Parathyroid adenoma (tissue), 2 donors: ENCODE results near the gene FHOD3.

Experiments
- H2AFZ ChIP-seq: fragments of 300-600 bp; sonication (generic); one replicate; pipeline ENCODE4 v1.7.0; 2017; ENCODE audit warnings: antibody characterized with exemption, mild to moderate bottlenecking
- H3K27ac ChIP-seq: fragments of 300-600 bp; sonication (generic); one replicate; pipeline ENCODE4 v1.7.0; 2017
- H3K27me3 ChIP-seq: fragments of 300-600 bp; sonication (generic); one replicate; pipeline ENCODE4 v1.7.0; 2017; ENCODE audit warnings: low read length; ENCODE audit not compliant: control insufficient read depth, insufficient read depth
- H3K36me3 ChIP-seq: fragments of 300-600 bp; sonication (generic); one replicate; pipeline ENCODE4 v1.7.0; 2017; ENCODE audit warnings: low read length; ENCODE audit not compliant: control insufficient read depth, insufficient read depth
- H3K4me1 ChIP-seq: fragments of 300-600 bp; sonication (generic); one replicate; pipeline ENCODE4 v1.7.0; 2017; ENCODE audit warnings: control low read depth
- H3K4me2 ChIP-seq: fragments of 300-600 bp; sonication (generic); one replicate; pipeline ENCODE4 v1.7.0; 2017; ENCODE audit warnings: low read length
- H3K4me3 ChIP-seq: fragments of 300-600 bp; sonication (generic); one replicate; pipeline ENCODE4 v1.7.0; 2017; ENCODE audit warnings: low read depth, low read length
- H3K79me2 ChIP-seq: fragments of 300-600 bp; sonication (generic); one replicate; pipeline ENCODE4 v1.7.0; 2017; ENCODE audit warnings: control low read depth
- H3K9ac ChIP-seq: fragments of 300-600 bp; sonication (generic); one replicate; pipeline ENCODE4 v1.7.0; 2017; ENCODE audit warnings: mild to moderate bottlenecking
- H3K9me3 ChIP-seq: fragments of 300-600 bp; sonication (generic); one replicate; pipeline ENCODE4 v1.7.0; 2017; ENCODE audit warnings: low read length; ENCODE audit not compliant: control insufficient read depth
- CTCF ChIP-seq: fragments of 300-600 bp; sonication (generic); IDR thresholded peaks from one replicate; pipeline ENCODE4 v1.7.0; 2017; ENCODE audit warnings: antibody characterized with exemption, mild to moderate bottlenecking
- donor health status: primary hyperparathyroidism.

Gene FHOD3

GRCh38 chr18:36485772-36486171 lies 188.3 kb downstream of the FHOD3 start:
- Histone ChIP-seq H3K9ac (no peak overlapping the region), H3K4me1 (no peaks in the 10 kb centered on the region), H3K9me3 (no peaks in the 10 kb centered on the region), H3K27me3 (no peaks in the 10 kb centered on the region), H3K79me2 (no peaks in the 10 kb centered on the region), H3K4me3 (no peak overlapping the region), H3K36me3 (no peaks in the 10 kb centered on the region), H3K27ac (no peak overlapping the region), H3K4me2 (no peak overlapping the region), H2AFZ (no peak overlapping the region)
- TF ChIP-seq CTCF = no peak

- no peak for TF ChIP-seq CTCF
- H3K9ac ChIP-seq = no peak overlapping the region
- no peaks in the 10 kb centered on the region for H3K79me2 ChIP-seq
- no peaks in the 10 kb centered on the region for H3K36me3 ChIP-seq
- no peak overlapping the region for H3K4me3 ChIP-seq
- no peak overlapping the region for H3K27ac ChIP-seq
- no peaks in the 10 kb centered on the region for H3K9me3 ChIP-seq
- H3K4me1 ChIP-seq = no peaks in the 10 kb centered on the region
- H3K4me2 ChIP-seq = no peak overlapping the region
- H3K27me3 ChIP-seq = no peaks in the 10 kb centered on the region
- H2AFZ ChIP-seq = no peak overlapping the region
Observed at GRCh38 chr18:36488131-36488530, 190.6 kb downstream of the FHOD3 start.

GRCh38 chr18:36490897-36491296 lies 193.4 kb downstream of the FHOD3 start:
- H2AFZ ChIP-seq = no peak overlapping the region
- TF ChIP-seq CTCF = no peak
- H3K27me3 ChIP-seq = no peaks in the 10 kb centered on the region

GRCh38 chr18:36492604-36493329 lies 195.3 kb downstream of the FHOD3 start:
- Histone ChIP-seq H3K27me3 (no peaks in the 10 kb centered on the region), H3K4me1 (no peaks in the 10 kb centered on the region), H3K36me3 (no peaks in the 10 kb centered on the region), H3K9ac (no peak overlapping the region), H3K9me3 (no peaks in the 10 kb centered on the region), H2AFZ (peak overlapping the region; percentile 57), H3K79me2 (no peaks in the 10 kb centered on the region), H3K27ac (no peak overlapping the region), H3K4me2 (no peak overlapping the region), H3K4me3 (no peak overlapping the region)
- TF ChIP-seq CTCF = no peak

More at GRCh38 chr18:36490897-36491296, 193.4 kb downstream of the FHOD3 start:
- Histone ChIP-seq H3K4me1 (no peaks in the 10 kb centered on the region), H3K4me2 (no peak overlapping the region), H3K4me3 (no peak overlapping the region), H3K9ac (no peak overlapping the region), H3K9me3 (no peaks in the 10 kb centered on the region), H3K27ac (no peak overlapping the region), H3K79me2 (no peaks in the 10 kb centered on the region), H3K36me3 (no peaks in the 10 kb centered on the region)
